ENCODE measurements around the gene MYORG.
"Not testable (repeated sequence)": the region's sequence is repeated elsewhere in the genome, so short reads cannot be mapped to it uniquely, and the experiment has no call there.

Gene MYORG

GRCh38 chr9:34367751-34368410 lies 8.8 kb downstream of the MYORG start:
- not testable (repeated sequence) for DNase-seq

GRCh38 chr9:34366365-34366764 lies 10.3 kb downstream of the MYORG start:
- no peak for DNase-seq

GRCh38 chr9:34365282-34365681 lies 11.4 kb downstream of the MYORG start:
- no peak for DNase-seq

GRCh38 chr9:34363619-34364351 lies 12.9 kb downstream of the MYORG start:
- no peak for DNase-seq

GRCh38 chr9:34362614-34363214 lies 14.0 kb downstream of the MYORG start:
- no peak for DNase-seq

- DNase-seq: not testable (repeated sequence)
Observed at GRCh38 chr9:34352957-34353356, 23.7 kb downstream of the MYORG start.

- DNase-seq: not testable (repeated sequence)
Observed at GRCh38 chr9:34352122-34352652, 24.5 kb downstream of the MYORG start.

GRCh38 chr9:34349324-34349723 lies 27.4 kb downstream of the MYORG start:
- DNase-seq: no peak

- DNase-seq: no peak
Observed at GRCh38 chr9:34347800-34348158, 28.9 kb downstream of the MYORG start.

- no peak for DNase-seq
Observed at GRCh38 chr9:34346873-34347799, 29.6 kb downstream of the MYORG start.

- no peak for DNase-seq
Observed at GRCh38 chr9:34343605-34344004, 33.1 kb downstream of the MYORG start.

GRCh38 chr9:34343090-34343489 lies 33.6 kb downstream of the MYORG start:
- no peak for DNase-seq

- no peak for DNase-seq
Observed at GRCh38 chr9:34341659-34342295, 34.9 kb downstream of the MYORG start.

- no peak for DNase-seq
Observed at GRCh38 chr9:34338665-34339385, 37.9 kb downstream of the MYORG start.

- DNase-seq: not testable (repeated sequence)
Observed at GRCh38 chr9:34338079-34338478, 38.6 kb downstream of the MYORG start.

GRCh38 chr9:34337403-34337802 lies 39.3 kb downstream of the MYORG start:
- no peak for DNase-seq

GRCh38 chr9:34335376-34335775 lies 41.3 kb downstream of the MYORG start:
- DNase-seq: no peak

- no peak for DNase-seq
Observed at GRCh38 chr9:34334916-34335315, 41.8 kb downstream of the MYORG start.

GRCh38 chr9:34334337-34334824 lies 42.3 kb downstream of the MYORG start:
- DNase-seq: no peak

GRCh38 chr9:34333836-34334235 lies 42.9 kb downstream of the MYORG start:
- no peak for DNase-seq
